Measurements from ENCODE around the gene IQSEC3.
A peak's percentile ranks its signal among the peaks of the same experiment; 100 is the strongest.

IQSEC3 gene

GRCh38 chr12:78981-79380 is 12.4 kb downstream of the IQSEC3 start:
- DNase-seq (ENCODE audit: low read depth, low spot score) = no peak

- no peak for DNase-seq (ENCODE audit: low read depth, low spot score)
Measured at GRCh38 chr12:80681-81190, 14.2 kb downstream of the IQSEC3 start.

- DNase-seq (ENCODE audit: low read depth, low spot score) = no peak
Measured at GRCh38 chr12:82740-83139, 16.2 kb downstream of the IQSEC3 start.

GRCh38 chr12:84056-84455 is 17.5 kb downstream of the IQSEC3 start:
- no peak for DNase-seq (ENCODE audit: low read depth, low spot score)

GRCh38 chr12:85191-85666 is 18.7 kb downstream of the IQSEC3 start:
- no peak for DNase-seq (ENCODE audit: low read depth, low spot score)

- no peak for DNase-seq (ENCODE audit: low read depth, low spot score)
Measured at GRCh38 chr12:87315-87714, 20.7 kb downstream of the IQSEC3 start.

- DNase-seq (ENCODE audit: low read depth, low spot score) = no peak
Measured at GRCh38 chr12:87856-88255, 21.3 kb downstream of the IQSEC3 start.

GRCh38 chr12:89653-90052 is 23.1 kb downstream of the IQSEC3 start:
- no peak for DNase-seq (ENCODE audit: low read depth, low spot score)

- no peak for DNase-seq (ENCODE audit: low read depth, low spot score)
Measured at GRCh38 chr12:91213-91612, 24.6 kb downstream of the IQSEC3 start.

GRCh38 chr12:93266-94005 is 26.9 kb downstream of the IQSEC3 start:
- DNase-seq (ENCODE audit: low read depth, low spot score) = no peak

GRCh38 chr12:96543-96942 is 30.0 kb downstream of the IQSEC3 start:
- no peak for DNase-seq (ENCODE audit: low read depth, low spot score)

- DNase-seq (ENCODE audit: low read depth, low spot score) = peak; percentile 4
Measured at GRCh38 chr12:98924-99352, 32.4 kb downstream of the IQSEC3 start.

- DNase-seq (ENCODE audit: low read depth, low spot score) = peak; percentile 34
Measured at GRCh38 chr12:99605-100004, 33.0 kb downstream of the IQSEC3 start.

GRCh38 chr12:101969-102878 is 35.7 kb downstream of the IQSEC3 start:
- no peak for DNase-seq (ENCODE audit: low read depth, low spot score)

GRCh38 chr12:102879-103168 is 36.3 kb downstream of the IQSEC3 start:
- no peak for DNase-seq (ENCODE audit: low read depth, low spot score)

- DNase-seq (ENCODE audit: low read depth, low spot score) = no peak
Measured at GRCh38 chr12:103169-103981, 36.8 kb downstream of the IQSEC3 start.

GRCh38 chr12:104551-105081 is 38.0 kb downstream of the IQSEC3 start:
- no peak for DNase-seq (ENCODE audit: low read depth, low spot score)

- no peak for DNase-seq (ENCODE audit: low read depth, low spot score)
Measured at GRCh38 chr12:105696-106095, 39.1 kb downstream of the IQSEC3 start.

- no peak for DNase-seq (ENCODE audit: low read depth, low spot score)
Measured at GRCh38 chr12:106118-106591, 39.6 kb downstream of the IQSEC3 start.

GRCh38 chr12:108594-108993 is 42.0 kb downstream of the IQSEC3 start:
- peak; percentile 16 for DNase-seq (ENCODE audit: low read depth, low spot score)

- DNase-seq (ENCODE audit: low read depth, low spot score) = no peak
Measured at GRCh38 chr12:109446-109845, 42.9 kb downstream of the IQSEC3 start.
